HepG2 (cell line): ENCODE data around the gene ACSL1. TPM values are rescaled to one million over a fixed set of nuclear protein-coding genes. Genes with fewer than 3 reads are reported as not detected.

ENCODE experiments used
- ATAC-seq: fragments of 200-7000 bp; cut with Tn5 transposase; 3 replicates; pipeline ENCODE4 v1.9.1; 2020; ENCODE audit warnings: mild to moderate bottlenecking, moderate library complexity
- BruUV-seq: library from RNA; stranded (reverse); fragments of 400-500 nt; replicated peaks from 2 replicates; lab custom pipeline; 2021; lab: Mats Ljungman, UMichigan
- CTCF ChIA-PET: fragments of 300-600 bp; formaldehyde crosslinking; extraction: SDS; loops from one replicate; lab custom pipeline; 2021; ENCODE audit warnings: low total read pairs, inconsistent platforms, low intra/inter-chr PET ratio; lab: Yijun Ruan, JAX
- POLR2A ChIA-PET: fragments of 350-600 bp; sonication (Branson Sonifier 250); formaldehyde crosslinking; loops from one replicate; lab custom pipeline; 2020; ENCODE audit warnings: antibody characterized with exemption, inconsistent platforms; lab: Yijun Ruan, JAX
- DNase-seq: peaks from one replicate; pipeline ENCODE4 v3.0.0-alpha.2; 2015; ENCODE audit warnings: low spot score
- FAIRE-seq: peaks from 3 replicates; lab custom pipeline; 2011; peaks lifted over from hg19 to GRCh38; lab: Jason Lieb, UNC
- H2AFZ ChIP-seq: one replicate; pipeline ENCODE4 v1.6.1; 2011; ENCODE audit warnings: low read length, inconsistent platforms
- H3K27ac ChIP-seq: fragments of 300-600 bp; 3 replicates; pipeline ENCODE4 v1.8.0; 2011; ENCODE audit warnings: mixed run types, mild to moderate bottlenecking, mixed read lengths, low read length, inconsistent platforms; ENCODE audit not compliant: insufficient read depth; ENCODE audit errors: extremely low read length
- H3K27me3 ChIP-seq, 2 experiments: fragments of 200-600 bp in 1 of 2; 2 replicates in 1 of 2; 3 replicates in 1 of 2; pipeline versions ENCODE4 v1.6.0 to v1.8.0; 2011; ENCODE audit warnings: low read length in 2 of 2, mild to moderate bottlenecking in 2 of 2, moderate library complexity in 2 of 2, inconsistent platforms in 1 of 2; ENCODE audit not compliant: insufficient read depth in 2 of 2, control insufficient read depth in 1 of 2
- H3K36me3 ChIP-seq, 2 experiments: fragments of 200-600 bp in 1 of 2; replicated peaks in 1 of 2; 2 replicates in 1 of 2; 3 replicates in 1 of 2; pipeline versions ENCODE4 v1.5.1 to v1.8.0; 2011; ENCODE audit warnings: low read length in 2 of 2, inconsistent platforms in 1 of 2; ENCODE audit not compliant: insufficient read depth in 2 of 2, control insufficient read depth in 1 of 2
- H3K4me1 ChIP-seq: 2 replicates; pipeline ENCODE4 v1.5.1; 2012; ENCODE audit warnings: low read length, inconsistent platforms; ENCODE audit not compliant: insufficient read depth
- H3K4me2 ChIP-seq: 2 replicates; pipeline ENCODE4 v1.6.0; 2011; ENCODE audit warnings: low read depth, low read length, inconsistent platforms
- H3K4me3 ChIP-seq, 3 experiments: fragments of 200-600 bp in 1 of 3; sonication (generic), shearing (Covaris generic) in 1 of 3; replicated peaks in 1 of 3; 2 replicates each; pipeline ENCODE4 v1.5.1; 2011 to 2016; ENCODE audit warnings: low read length in 3 of 3, inconsistent platforms in 2 of 3, low read depth in 2 of 3, mild to moderate bottlenecking in 2 of 3, control low read depth in 1 of 3, mixed read lengths in 1 of 3; ENCODE audit not compliant: insufficient read depth in 1 of 3
- H3K79me2 ChIP-seq: one replicate; pipeline ENCODE4 v1.6.1; 2011; ENCODE audit warnings: low read length, inconsistent platforms; ENCODE audit not compliant: insufficient read depth
- H3K9ac ChIP-seq: 2 replicates; pipeline ENCODE4 v1.6.0; 2011; ENCODE audit warnings: mild to moderate bottlenecking, low read depth, low read length, inconsistent platforms; ENCODE audit not compliant: insufficient read depth
- H3K9me3 ChIP-seq: 2 replicates; pipeline ENCODE4 v1.5.1; 2012; ENCODE audit warnings: mild to moderate bottlenecking, low read length
- H4K20me1 ChIP-seq: 2 replicates; pipeline ENCODE4 v1.6.0; 2011; ENCODE audit warnings: inconsistent platforms, mild to moderate bottlenecking, low read length, moderate library complexity; ENCODE audit not compliant: insufficient read depth
- BATF2 ChIP-seq: sonication (generic); formaldehyde crosslinking; IDR thresholded peaks from 2 replicates; pipeline ENCODE4 v1.8.0; 2022; ENCODE audit warnings: mild to moderate bottlenecking, missing genetic modification reagents, moderate library complexity
- BCL6 ChIP-seq: IDR thresholded peaks from 2 replicates; pipeline ENCODE4 v1.6.1; 2016; ENCODE audit warnings: missing genetic modification reagents, missing compliant biosample characterization
- ZNF274 ChIP-seq: sonication (generic); formaldehyde crosslinking; IDR thresholded peaks from 2 replicates; pipeline ENCODE4 v1.5.1; 2020; ENCODE audit warnings: mild to moderate bottlenecking, missing genetic modification reagents
- ZNF784 ChIP-seq: sonication (generic); formaldehyde crosslinking; IDR thresholded peaks from 2 replicates; pipeline ENCODE4 v1.5.1; 2020; ENCODE audit warnings: missing genetic modification reagents, mild to moderate bottlenecking, borderline replicate concordance
- ZNF850 ChIP-seq: sonication (generic); formaldehyde crosslinking; conservative IDR thresholded peaks from 2 replicates; pipeline ENCODE4 v1.9.0; 2021; ENCODE audit warnings: mild to moderate bottlenecking, missing genetic modification reagents
- WGBS: methylation state at CpG from one replicate; pipeline ENCODE4 v1.1.6; 2017; ENCODE audit warnings: low lambda C conversion rate; 5-methylcytosine and 5-hydroxymethylcytosine counted together
- in situ Hi-C: cut with HindIII; loops from 2 replicates; pipeline ENCODE4 v1.10.0; 2017; ENCODE audit warnings: low pct_unique_long_range_greater_than_20kb; ENCODE audit not compliant: extremely low pct_ligation_motif_present
- intact Hi-C: fragments of 100-400 bp; cut with micrococcal nuclease; formaldehyde crosslinking; loops from one replicate; pipeline ENCODE4 v1.10.0; 2022; ENCODE audit not compliant: unreplicated experiment
- polyA plus RNA-seq, 8 experiments: library from polyadenylated mRNA; depleted of rRNA in 3 of 8; stranded (reverse) in 7 of 8; unstranded in 1 of 8; fragments of >200 nt; fragmentation: Illumina TruSeq in 4 of 8; extraction: Trizol in 4 of 8; gene quantifications; 2 replicates each; pipeline versions ENCODE4 v1.2.1 to v1.2.3, GENCODE V29; 2011 to 2016; ENCODE audit warnings: low read depth in 4 of 8, missing spikeins in 1 of 8, mixed read lengths in 1 of 8; ENCODE audit not compliant: insufficient read depth in 1 of 8
- total RNA-seq, 5 experiments: library from RNA; depleted of rRNA; stranded (reverse); fragments of >200 nt; fragmentation: Illumina TruSeq; extraction: Trizol; gene quantifications; 2 replicates each; pipeline ENCODE4 v1.2.3, GENCODE V29; 2016; ENCODE audit warnings: low read depth in 1 of 5

ACSL1 gene
- total and polyA plus RNA-seq, 2 of the 13 experiments (the other 11 are each of a cell fraction or from before 2014, with no cell fraction given): 10.0 to 29.8 TPM

- Histone ChIP-seq H3K79me2 (no peaks in the 10 kb centered on the region), H3K4me1 (peaks cover 22% of the 10 kb centered on the region), H3K36me3 (no peaks in the 10 kb centered on the region), H3K4me3 (no peak overlapping the region), H4K20me1 (no peaks in the 10 kb centered on the region), H3K4me2 (no peak overlapping the region), H2AFZ (no peak overlapping the region), H3K27me3 (no peaks in the 10 kb centered on the region; a peak in 1 of 5 replicates), H3K9me3 (no peaks in the 10 kb centered on the region), H3K27ac (no peak overlapping the region), H3K9ac (no peak overlapping the region)
- FAIRE-seq (no peak), DNase-seq (no peak), ATAC-seq (peak; percentile 45; the same call in 1 of the 3 replicates)
- CTCF ChIA-PET: no interaction called here
- intact Hi-C loops: no loop called here
- no TSS peak for BruUV-seq
- WGBS: 63% methylated on average over 3 of the region's 3 CpGs
- in situ Hi-C loops: no loop called here
- TF ChIP-seq BCL6 (CRISPR knock-in tag): peak; percentile 86
- no peak for TF ChIP-seq ZNF274 (CRISPR knock-in tag)
- POLR2A ChIA-PET: no interaction called here
Observed at GRCh38 chr4:184849185-184849584, 23.4 kb upstream of the ACSL1 start.

- no TSS peak for BruUV-seq
- Histone ChIP-seq H3K79me2 (no peaks in the 10 kb centered on the region), H3K4me3 (no peak overlapping the region), H3K4me1 (peaks cover 22% of the 10 kb centered on the region), H3K27ac (no peak overlapping the region), H3K36me3 (no peaks in the 10 kb centered on the region), H2AFZ (no peak overlapping the region), H4K20me1 (no peaks in the 10 kb centered on the region), H3K9ac (no peak overlapping the region), H3K9me3 (no peaks in the 10 kb centered on the region), H3K27me3 (no peaks in the 10 kb centered on the region; a peak in 1 of 5 replicates), H3K4me2 (no peak overlapping the region)
- ChIA-PET POLR2A (no interaction called here), CTCF (no interaction called here)
- DNase-seq (no peak), ATAC-seq (no peak), FAIRE-seq (no peak)
- in situ Hi-C loops (no loop called here), intact Hi-C loops (no loop called here)
- TF ChIP-seq ZNF850 (CRISPR knock-in tag) (no peak), BATF2 (CRISPR knock-in tag) (no peak), ZNF784 (no peak)
- 91% methylated on average over 3 of the region's 3 CpGs for WGBS
Observed at GRCh38 chr4:184848510-184848909, 22.7 kb upstream of the ACSL1 start.
